Panc1 (cell line): ENCODE results near the gene CC2D1B. TPM values are rescaled to one million over a fixed set of nuclear protein-coding genes. Genes with fewer than 3 reads are reported as not detected.
A peak's percentile ranks its signal among the peaks of the same experiment; 100 is the strongest.

Experiments
- ATAC-seq: fragments of 200-7000 bp; cut with Tn5 transposase; 2 replicates; pipeline ENCODE4 v1.9.1; 2020; ENCODE audit warnings: mild to moderate bottlenecking, moderate library complexity
- BruUV-seq: library from RNA; stranded (reverse); fragments of 400-500 nt; replicated peaks from 2 replicates; lab custom pipeline; 2021; lab: Mats Ljungman, UMichigan
- CTCF ChIA-PET: fragments of 300-600 bp; sonication (Branson Sonifier 250); formaldehyde crosslinking; loops from one replicate; lab custom pipeline; 2022; ENCODE audit warnings: antibody characterized with exemption; lab: Charles Lee
- POLR2A ChIA-PET: fragments of 300-600 bp; sonication (Branson Sonifier 250); formaldehyde crosslinking; loops from one replicate; lab custom pipeline; 2022; ENCODE audit warnings: antibody characterized with exemption; lab: Charles Lee
- DNase-seq: peaks from one replicate; pipeline ENCODE4 v3.0.0-alpha.2; 2010; ENCODE audit warnings: low read depth, low spot score
- H3K27ac ChIP-seq: 2 replicates; pipeline ENCODE4 v1.5.1; 2011; ENCODE audit warnings: mild to moderate bottlenecking, low read length, inconsistent platforms
- H3K27me3 ChIP-seq: fragments of 200-500 bp; sonication (Bioruptor generic); 2 replicates; pipeline ENCODE4 v1.6.0; 2014; ENCODE audit warnings: low read length, inconsistent platforms; ENCODE audit not compliant: control insufficient read depth, insufficient read depth
- H3K36me3 ChIP-seq: fragments of 200-500 bp; sonication (Bioruptor generic); 2 replicates; pipeline ENCODE4 v1.5.1; 2014; ENCODE audit warnings: inconsistent platforms, mild to moderate bottlenecking, low read length, moderate library complexity; ENCODE audit not compliant: control insufficient read depth, insufficient read depth
- H3K4me1 ChIP-seq: 2 replicates; pipeline ENCODE4 v1.5.1; 2011; ENCODE audit warnings: inconsistent platforms, mild to moderate bottlenecking, low read length, moderate library complexity; ENCODE audit not compliant: control insufficient read depth, insufficient read depth
- H3K4me3 ChIP-seq, 2 experiments: 2 replicates each; pipeline ENCODE4 v1.5.1; 2011 to 2012; ENCODE audit warnings: low read depth in 2 of 2, low read length in 2 of 2, mild to moderate bottlenecking in 2 of 2, inconsistent platforms in 1 of 2, moderate library complexity in 1 of 2
- H3K9me3 ChIP-seq: fragments of 200-500 bp; sonication (Bioruptor generic); 2 replicates; pipeline ENCODE4 v1.5.1; 2014; ENCODE audit warnings: low read depth, mild to moderate bottlenecking, inconsistent platforms, low read length, moderate library complexity; ENCODE audit not compliant: control insufficient read depth, insufficient read depth
- CTCF ChIP-seq: fragments of 450-650 bp; IDR thresholded peaks from 2 replicates; pipeline ENCODE4 v1.5.1; 2017; ENCODE audit warnings: mild to moderate bottlenecking
- POLR2AphosphoS5 ChIP-seq: IDR thresholded peaks from 2 replicates; pipeline ENCODE4 v1.6.1; 2012; ENCODE audit warnings: mild to moderate bottlenecking, low read depth, low read length, moderate library complexity
- REST ChIP-seq, 2 experiments: IDR thresholded peaks; 2 replicates each; pipeline ENCODE4 v1.6.1; 2011 to 2012; ENCODE audit warnings: low read depth in 2 of 2, control low read depth in 1 of 2, low read length in 1 of 2, mild to moderate bottlenecking in 1 of 2, moderate library complexity in 1 of 2; ENCODE audit not compliant: insufficient read depth in 1 of 2
- SIN3A ChIP-seq: IDR thresholded peaks from 2 replicates; pipeline ENCODE4 v1.6.1; 2012; ENCODE audit warnings: low read depth, mild to moderate bottlenecking, low read length, moderate library complexity, borderline replicate concordance; ENCODE audit not compliant: insufficient read depth
- TCF7L2 ChIP-seq: IDR thresholded peaks from 2 replicates; pipeline ENCODE4 v1.6.1; 2011; ENCODE audit warnings: mild to moderate bottlenecking, low read depth, low read length, inconsistent platforms
- in situ Hi-C: cut with HindIII; loops from 2 replicates; pipeline ENCODE4 v1.10.0; 2016; ENCODE audit warnings: low sequenced_read_pairs, low pct_unique_long_range_greater_than_20kb
- intact Hi-C: fragments of 100-400 bp; cut with micrococcal nuclease; formaldehyde crosslinking; loops from one replicate; pipeline ENCODE4 v1.10.0; 2022; ENCODE audit not compliant: unreplicated experiment
- total RNA-seq: library from RNA; stranded (reverse); gene quantifications from one replicate; pipeline ENCODE4 v1.2.1, GENCODE V29; 2021; ENCODE audit not compliant: unreplicated experiment

The CC2D1B gene
- total RNA-seq, 1 experiment from 2014 or later: 52.5 TPM

GRCh38 chr1:52352690-52353089 is 13.3 kb downstream of the CC2D1B start:
- H3K36me3 ChIP-seq: peaks cover 15% of the 10 kb centered on the region
- BruUV-seq: no TSS peak
- TF ChIP-seq SIN3A: no peak
- TF ChIP-seq POLR2AphosphoS5: no peak
- no peak for TF ChIP-seq REST (IDR thresholded peaks at IDR 0.05; ENCODE audit: insufficient read depth in 1 of 2, low read depth in 2 of 2, low read length in 1 of 2)
- TF ChIP-seq CTCF: no peak
- TF ChIP-seq TCF7L2: no peak

GRCh38 chr1:52348704-52349300 is 17.2 kb downstream of the CC2D1B start:
- ChIA-PET POLR2A (no interaction called here), CTCF (interaction anchor here (0.5 to 0.6 kb wide), 3 partner anchors 21 to 205 kb away, joined by 3 read pairs; no protein-coding TSS in a partner anchor)
- ATAC-seq (peak; percentile 88), DNase-seq (no peak)
- no peaks in the 10 kb centered on the region for H3K9me3 ChIP-seq
- H3K4me1 ChIP-seq: no peaks in the 10 kb centered on the region
- no peak overlapping the region for H3K27ac ChIP-seq
- in situ Hi-C loops (no loop called here), intact Hi-C loops (no loop called here)
- H3K27me3 ChIP-seq: no peaks in the 10 kb centered on the region
- no peak overlapping the region for H3K4me3 ChIP-seq
- no peak for TF ChIP-seq CTCF
- no peak for TF ChIP-seq TCF7L2
- no peak for TF ChIP-seq POLR2AphosphoS5
- TF ChIP-seq REST (IDR thresholded peaks at IDR 0.05; ENCODE audit: insufficient read depth in 1 of 2, low read depth in 2 of 2, low read length in 1 of 2): no peak
- no peak for TF ChIP-seq SIN3A
- 0 out of 2 replicates have a peak, but pooled peaks cover 3% of the 10 kb centered on the region for H3K36me3 ChIP-seq
- BruUV-seq: no TSS peak

More at GRCh38 chr1:52352690-52353089, 13.3 kb downstream of the CC2D1B start:
- no peak overlapping the region for H3K27ac ChIP-seq
- CTCF ChIA-PET: no interaction called here
- H3K9me3 ChIP-seq: no peaks in the 10 kb centered on the region
- DNase-seq (no peak), ATAC-seq (no peak)
- H3K4me1 ChIP-seq: no peaks in the 10 kb centered on the region
- POLR2A ChIA-PET: no interaction called here
- H3K4me3 ChIP-seq: no peak overlapping the region
- in situ Hi-C loops (no loop called here), intact Hi-C loops (no loop called here)
- H3K27me3 ChIP-seq: no peaks in the 10 kb centered on the region
